Measurements from ENCODE around the gene PYY.
A peak's percentile ranks its signal among the peaks of the same experiment; 100 is the strongest.

DNA sequence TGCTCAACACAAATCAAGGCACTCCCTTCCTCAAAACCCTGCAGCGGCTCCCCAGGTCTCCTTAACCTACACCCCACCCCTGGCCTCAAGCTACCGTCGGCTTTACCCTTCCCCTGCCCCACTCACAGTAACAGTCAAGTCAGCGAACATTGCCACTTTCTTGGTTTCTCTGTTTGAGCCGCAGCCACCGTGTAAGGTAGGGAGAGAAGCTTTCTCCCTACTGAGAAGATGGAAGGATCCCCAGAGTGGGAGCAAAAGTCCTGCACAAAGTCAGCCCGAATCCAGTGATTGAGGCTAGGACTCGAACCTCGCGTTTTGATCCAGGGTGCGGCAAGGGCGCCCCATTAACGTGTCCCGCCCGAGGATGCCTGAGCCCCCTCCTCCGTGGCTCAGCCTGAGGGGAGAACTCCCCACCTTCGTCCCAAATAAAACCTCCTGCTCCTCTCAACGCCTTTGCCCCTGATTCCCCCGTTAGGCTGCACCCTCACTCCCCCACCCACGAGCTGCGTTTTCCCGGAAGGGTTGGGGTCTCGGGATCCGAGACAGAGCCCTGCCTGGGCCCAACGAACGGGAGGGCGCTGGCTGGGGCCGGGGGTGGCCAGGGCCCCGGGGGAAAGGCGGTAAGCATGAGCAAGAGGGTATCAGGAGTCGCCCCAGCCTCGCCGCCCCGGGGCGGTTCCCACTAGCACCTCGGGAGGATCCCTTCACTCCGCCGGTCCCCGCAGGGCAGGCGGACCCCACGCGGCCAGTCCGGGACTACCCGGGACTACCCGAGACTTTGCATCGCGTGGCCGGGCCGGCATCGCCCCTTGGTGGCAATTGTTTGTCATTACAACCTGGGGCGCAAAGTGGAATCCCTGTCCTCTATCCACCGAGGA lies 40.8 kb upstream of the PYY start:
- TF ChIP-seq, protein P1, sequence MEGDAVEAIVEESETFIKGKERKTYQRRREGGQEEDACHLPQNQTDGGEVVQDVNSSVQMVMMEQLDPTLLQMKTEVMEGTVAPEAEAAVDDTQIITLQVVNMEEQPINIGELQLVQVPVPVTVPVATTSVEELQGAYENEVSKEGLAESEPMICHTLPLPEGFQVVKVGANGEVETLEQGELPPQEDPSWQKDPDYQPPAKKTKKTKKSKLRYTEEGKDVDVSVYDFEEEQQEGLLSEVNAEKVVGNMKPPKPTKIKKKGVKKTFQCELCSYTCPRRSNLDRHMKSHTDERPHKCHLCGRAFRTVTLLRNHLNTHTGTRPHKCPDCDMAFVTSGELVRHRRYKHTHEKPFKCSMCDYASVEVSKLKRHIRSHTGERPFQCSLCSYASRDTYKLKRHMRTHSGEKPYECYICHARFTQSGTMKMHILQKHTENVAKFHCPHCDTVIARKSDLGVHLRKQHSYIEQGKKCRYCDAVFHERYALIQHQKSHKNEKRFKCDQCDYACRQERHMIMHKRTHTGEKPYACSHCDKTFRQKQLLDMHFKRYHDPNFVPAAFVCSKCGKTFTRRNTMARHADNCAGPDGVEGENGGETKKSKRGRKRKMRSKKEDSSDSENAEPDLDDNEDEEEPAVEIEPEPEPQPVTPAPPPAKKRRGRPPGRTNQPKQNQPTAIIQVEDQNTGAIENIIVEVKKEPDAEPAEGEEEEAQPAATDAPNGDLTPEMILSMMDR (IDR thresholded peaks at IDR 0.05 in 8 of 11, conservative IDR thresholded peaks at IDR 0.05 in 3 of 11): peak; percentile 59 to 83 (median 71)
- TF ChIP-seq POLR2AphosphoS5 (IDR thresholded peaks at IDR 0.05) (no peak), POLR2A (IDR thresholded peaks at IDR 0.05) (no peak)

Measured in spleen (tissue), 7 donors.